HepG2 (cell line): Measurements from ENCODE around the gene FAIM2. TPM values are rescaled to one million over a fixed set of nuclear protein-coding genes. Genes with fewer than 3 reads are reported as not detected.

ENCODE experiments used
- ATAC-seq: fragments of 200-7000 bp; cut with Tn5 transposase; 3 replicates; pipeline ENCODE4 v1.9.1; 2020; ENCODE audit warnings: mild to moderate bottlenecking, moderate library complexity
- BruUV-seq: library from RNA; stranded (reverse); fragments of 400-500 nt; replicated peaks from 2 replicates; lab custom pipeline; 2021; lab: Mats Ljungman, UMichigan
- CTCF ChIA-PET: fragments of 300-600 bp; formaldehyde crosslinking; extraction: SDS; loops from one replicate; lab custom pipeline; 2021; ENCODE audit warnings: low total read pairs, inconsistent platforms, low intra/inter-chr PET ratio; lab: Yijun Ruan, JAX
- POLR2A ChIA-PET: fragments of 350-600 bp; sonication (Branson Sonifier 250); formaldehyde crosslinking; loops from one replicate; lab custom pipeline; 2020; ENCODE audit warnings: antibody characterized with exemption, inconsistent platforms; lab: Yijun Ruan, JAX
- DNase-seq: peaks from one replicate; pipeline ENCODE4 v3.0.0-alpha.2; 2015; ENCODE audit warnings: low spot score
- FAIRE-seq: peaks from 3 replicates; lab custom pipeline; 2011; peaks lifted over from hg19 to GRCh38; lab: Jason Lieb, UNC
- H2AFZ ChIP-seq: one replicate; pipeline ENCODE4 v1.6.1; 2011; ENCODE audit warnings: low read length, inconsistent platforms
- H3K27ac ChIP-seq: fragments of 300-600 bp; 3 replicates; pipeline ENCODE4 v1.8.0; 2011; ENCODE audit warnings: mixed run types, mild to moderate bottlenecking, mixed read lengths, low read length, inconsistent platforms; ENCODE audit not compliant: insufficient read depth; ENCODE audit errors: extremely low read length
- H3K27me3 ChIP-seq, 2 experiments: fragments of 200-600 bp in 1 of 2; 2 replicates in 1 of 2; 3 replicates in 1 of 2; pipeline versions ENCODE4 v1.6.0 to v1.8.0; 2011; ENCODE audit warnings: low read length in 2 of 2, mild to moderate bottlenecking in 2 of 2, moderate library complexity in 2 of 2, inconsistent platforms in 1 of 2; ENCODE audit not compliant: insufficient read depth in 2 of 2, control insufficient read depth in 1 of 2
- H3K36me3 ChIP-seq, 2 experiments: fragments of 200-600 bp in 1 of 2; replicated peaks in 1 of 2; 2 replicates in 1 of 2; 3 replicates in 1 of 2; pipeline versions ENCODE4 v1.5.1 to v1.8.0; 2011; ENCODE audit warnings: low read length in 2 of 2, inconsistent platforms in 1 of 2; ENCODE audit not compliant: insufficient read depth in 2 of 2, control insufficient read depth in 1 of 2
- H3K4me1 ChIP-seq: 2 replicates; pipeline ENCODE4 v1.5.1; 2012; ENCODE audit warnings: low read length, inconsistent platforms; ENCODE audit not compliant: insufficient read depth
- H3K4me2 ChIP-seq: 2 replicates; pipeline ENCODE4 v1.6.0; 2011; ENCODE audit warnings: low read depth, low read length, inconsistent platforms
- H3K4me3 ChIP-seq, 3 experiments: fragments of 200-600 bp in 1 of 3; sonication (generic), shearing (Covaris generic) in 1 of 3; replicated peaks in 1 of 3; 2 replicates each; pipeline ENCODE4 v1.5.1; 2011 to 2016; ENCODE audit warnings: low read length in 3 of 3, inconsistent platforms in 2 of 3, low read depth in 2 of 3, mild to moderate bottlenecking in 2 of 3, control low read depth in 1 of 3, mixed read lengths in 1 of 3; ENCODE audit not compliant: insufficient read depth in 1 of 3
- H3K79me2 ChIP-seq: one replicate; pipeline ENCODE4 v1.6.1; 2011; ENCODE audit warnings: low read length, inconsistent platforms; ENCODE audit not compliant: insufficient read depth
- H3K9ac ChIP-seq: 2 replicates; pipeline ENCODE4 v1.6.0; 2011; ENCODE audit warnings: mild to moderate bottlenecking, low read depth, low read length, inconsistent platforms; ENCODE audit not compliant: insufficient read depth
- H3K9me3 ChIP-seq: 2 replicates; pipeline ENCODE4 v1.5.1; 2012; ENCODE audit warnings: mild to moderate bottlenecking, low read length
- H4K20me1 ChIP-seq: 2 replicates; pipeline ENCODE4 v1.6.0; 2011; ENCODE audit warnings: inconsistent platforms, mild to moderate bottlenecking, low read length, moderate library complexity; ENCODE audit not compliant: insufficient read depth
- MAFF ChIP-seq: IDR thresholded peaks from 2 replicates; pipeline ENCODE4 v1.6.1; 2011; ENCODE audit warnings: low read depth, low read length, improper control_type of control experiment
- MAFK ChIP-seq, 2 experiments: IDR thresholded peaks in 1 of 2; conservative IDR thresholded peaks in 1 of 2; 2 replicates each; pipeline ENCODE4 v1.6.1; 2011; ENCODE audit warnings: improper control_type of control experiment in 2 of 2, low read length in 2 of 2
- NFKB2 ChIP-seq: sonication (generic); formaldehyde crosslinking; IDR thresholded peaks from 2 replicates; pipeline ENCODE4 v1.4.0; 2020; ENCODE audit warnings: missing genetic modification reagents, borderline replicate concordance
- SMAD1 ChIP-seq: sonication (generic); formaldehyde crosslinking; IDR thresholded peaks from 2 replicates; pipeline ENCODE4 v1.4.0; 2020; ENCODE audit warnings: missing genetic modification reagents, low read depth, mild to moderate bottlenecking, borderline replicate concordance
- THYN1 ChIP-seq: sonication (generic); formaldehyde crosslinking; IDR thresholded peaks from 2 replicates; pipeline ENCODE4 v1.8.1; 2023; ENCODE audit warnings: low read depth, mild to moderate bottlenecking, moderate library complexity, missing genetic modification reagents, borderline replicate concordance
- ZBTB3 ChIP-seq: sonication (generic); formaldehyde crosslinking; IDR thresholded peaks from 2 replicates; pipeline ENCODE4 v1.4.0; 2020; ENCODE audit warnings: low read depth, mild to moderate bottlenecking, moderate library complexity, missing genetic modification reagents, borderline replicate concordance
- ZNF143 ChIP-seq: sonication (generic); formaldehyde crosslinking; IDR thresholded peaks from 2 replicates; pipeline ENCODE4 v1.4.0; 2020; ENCODE audit warnings: missing genetic modification reagents
- ZNF343 ChIP-seq: sonication (generic); formaldehyde crosslinking; IDR thresholded peaks from 2 replicates; pipeline ENCODE4 v1.4.0; 2020; ENCODE audit warnings: mild to moderate bottlenecking, missing genetic modification reagents
- WGBS: methylation state at CpG from one replicate; pipeline ENCODE4 v1.1.6; 2017; ENCODE audit warnings: low lambda C conversion rate; 5-methylcytosine and 5-hydroxymethylcytosine counted together
- in situ Hi-C: cut with HindIII; loops from 2 replicates; pipeline ENCODE4 v1.10.0; 2017; ENCODE audit warnings: low pct_unique_long_range_greater_than_20kb; ENCODE audit not compliant: extremely low pct_ligation_motif_present
- intact Hi-C: fragments of 100-400 bp; cut with micrococcal nuclease; formaldehyde crosslinking; loops from one replicate; pipeline ENCODE4 v1.10.0; 2022; ENCODE audit not compliant: unreplicated experiment
- polyA plus RNA-seq, 8 experiments: library from polyadenylated mRNA; depleted of rRNA in 3 of 8; stranded (reverse) in 7 of 8; unstranded in 1 of 8; fragments of >200 nt; fragmentation: Illumina TruSeq in 4 of 8; extraction: Trizol in 4 of 8; gene quantifications; 2 replicates each; pipeline versions ENCODE4 v1.2.1 to v1.2.3, GENCODE V29; 2011 to 2016; ENCODE audit warnings: low read depth in 4 of 8, missing spikeins in 1 of 8, mixed read lengths in 1 of 8; ENCODE audit not compliant: insufficient read depth in 1 of 8
- total RNA-seq, 5 experiments: library from RNA; depleted of rRNA; stranded (reverse); fragments of >200 nt; fragmentation: Illumina TruSeq; extraction: Trizol; gene quantifications; 2 replicates each; pipeline ENCODE4 v1.2.3, GENCODE V29; 2016; ENCODE audit warnings: low read depth in 1 of 5
- TF ChIP-seq, protein P1 (sequence below): sonication (generic); formaldehyde crosslinking; IDR thresholded peaks from 2 replicates; pipeline ENCODE4 v1.5.0; 2020; ENCODE audit warnings: mild to moderate bottlenecking, missing genetic modification reagents

Gene FAIM2
- total and polyA plus RNA-seq, 2 of the 13 experiments (the other 11 are each of a cell fraction or from before 2014, with no cell fraction given), result not detected

DNA sequence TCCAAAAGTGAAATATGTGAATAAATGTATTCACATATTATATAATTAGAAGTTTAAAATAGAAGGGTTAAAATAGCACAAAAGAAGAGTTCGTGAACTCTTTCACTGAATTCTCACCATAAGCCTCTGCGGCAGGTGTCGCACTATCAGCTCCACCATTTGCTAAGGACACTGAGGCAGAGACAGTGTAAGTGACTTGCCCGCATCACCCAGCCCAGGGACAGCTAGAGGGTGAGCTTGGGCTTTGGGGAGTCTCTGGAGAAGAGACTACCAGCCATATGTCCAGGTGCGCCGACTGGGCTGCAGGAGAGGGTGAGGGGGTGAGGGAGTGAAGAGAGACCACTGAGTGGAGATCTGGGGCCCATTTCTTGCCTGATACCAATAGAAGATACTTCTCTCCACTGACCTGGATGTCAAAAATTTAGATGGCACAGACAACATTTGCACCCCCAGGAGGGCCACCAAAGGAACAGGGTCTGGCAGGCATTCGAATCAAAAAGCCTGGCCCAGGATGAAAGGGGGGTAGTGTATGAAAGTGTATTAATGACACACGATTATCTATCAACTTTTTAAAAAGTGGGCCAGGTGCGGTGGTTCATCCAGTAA, 28.5 kb downstream of the FAIM2 start (continued):
- TF ChIP-seq, protein P1, sequence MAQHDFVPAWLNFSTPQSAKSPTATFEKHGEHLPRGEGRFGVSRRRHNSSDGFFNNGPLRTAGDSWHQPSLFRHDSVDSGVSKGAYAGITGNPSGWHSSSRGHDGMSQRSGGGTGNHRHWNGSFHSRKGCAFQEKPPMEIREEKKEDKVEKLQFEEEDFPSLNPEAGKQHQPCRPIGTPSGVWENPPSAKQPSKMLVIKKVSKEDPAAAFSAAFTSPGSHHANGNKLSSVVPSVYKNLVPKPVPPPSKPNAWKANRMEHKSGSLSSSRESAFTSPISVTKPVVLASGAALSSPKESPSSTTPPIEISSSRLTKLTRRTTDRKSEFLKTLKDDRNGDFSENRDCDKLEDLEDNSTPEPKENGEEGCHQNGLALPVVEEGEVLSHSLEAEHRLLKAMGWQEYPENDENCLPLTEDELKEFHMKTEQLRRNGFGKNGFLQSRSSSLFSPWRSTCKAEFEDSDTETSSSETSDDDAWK (CRISPR knock-in tag), result no peak
- no peak for TF ChIP-seq THYN1 (CRISPR knock-in tag)
- TF ChIP-seq ZBTB3, result no peak
- no peak for TF ChIP-seq NFKB2
- no peak for TF ChIP-seq ZNF343 (CRISPR knock-in tag)

DNA sequence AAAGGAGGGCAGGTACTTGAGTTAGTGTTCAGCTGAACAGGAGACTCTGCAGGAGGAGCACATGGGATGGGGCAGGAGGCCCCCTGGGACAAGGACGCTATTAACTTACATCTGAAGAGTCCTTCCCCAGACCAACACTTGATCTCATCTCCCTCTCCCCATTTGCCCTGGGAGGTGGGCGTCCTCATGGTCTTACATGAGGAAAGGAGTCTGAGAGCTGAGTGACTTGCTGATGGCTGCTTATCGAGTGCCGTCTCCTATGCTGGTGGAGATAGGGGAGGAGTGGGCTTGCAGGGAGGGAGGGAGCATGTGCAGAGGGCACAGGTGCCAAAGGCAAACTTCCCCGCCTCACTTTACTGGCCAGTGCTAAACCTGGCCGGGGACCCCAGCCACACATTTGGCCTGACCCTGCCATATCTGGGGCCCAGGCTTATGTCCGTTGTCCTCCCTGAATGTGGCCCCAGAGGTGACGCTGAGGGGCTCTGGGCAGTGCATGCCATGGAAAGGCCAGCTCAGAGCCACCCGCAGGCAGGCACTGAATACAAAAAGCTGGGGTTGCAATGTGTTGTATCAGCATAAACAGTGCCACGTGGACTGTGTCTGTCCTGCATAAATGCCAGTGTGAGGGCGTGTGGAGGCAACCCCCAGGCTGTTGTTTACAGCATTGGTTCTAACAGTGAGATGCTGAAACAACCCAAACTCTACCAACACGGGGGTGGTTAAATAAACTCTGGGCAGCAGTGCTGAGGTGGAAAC, 29.4 kb downstream of the FAIM2 start:
- DNase-seq (no peak), ATAC-seq (no peak), FAIRE-seq (no peak)
- H3K79me2 ChIP-seq, result no peaks in the 10 kb centered on the region
- H2AFZ ChIP-seq, result no peak overlapping the region
- no peak overlapping the region for H3K4me2 ChIP-seq
- no peak overlapping the region for H3K9ac ChIP-seq
- H3K27ac ChIP-seq, result no peak overlapping the region
- H3K4me3 ChIP-seq, result no peak overlapping the region
- no peaks in the 10 kb centered on the region for H3K36me3 ChIP-seq
- peaks cover 15% of the 10 kb centered on the region for H3K9me3 ChIP-seq
- ChIA-PET POLR2A (no interaction called here), CTCF (no interaction called here)
- no peaks in the 10 kb centered on the region for H4K20me1 ChIP-seq
- whole genome bisulfite sequencing, result 0% methylated on average over 5 of the region's 12 CpGs
- H3K27me3 ChIP-seq, result peaks cover 0 to 25% of the 10 kb centered on the region in 2 experiments; a peak in 2 of 5 replicates
- TF ChIP-seq SMAD1 (CRISPR knock-in tag) (no peak), ZNF143 (no peak), MAFF (peak; percentile 70), MAFK (conservative IDR thresholded peaks at IDR 0.05 in 1 of 2, IDR thresholded peaks at IDR 0.05 in 1 of 2; ENCODE audit: low read length in 2 of 2) (peak; percentile 76 to 82)
- in situ Hi-C loops (no loop called here), intact Hi-C loops (no loop called here)
- no TSS peak for BruUV-seq
- 0 out of 2 replicates have a peak, but pooled peaks cover under 1% of the 10 kb centered on the region for H3K4me1 ChIP-seq
